ENCODE data around the gene IL11.

Gene IL11

DNA sequence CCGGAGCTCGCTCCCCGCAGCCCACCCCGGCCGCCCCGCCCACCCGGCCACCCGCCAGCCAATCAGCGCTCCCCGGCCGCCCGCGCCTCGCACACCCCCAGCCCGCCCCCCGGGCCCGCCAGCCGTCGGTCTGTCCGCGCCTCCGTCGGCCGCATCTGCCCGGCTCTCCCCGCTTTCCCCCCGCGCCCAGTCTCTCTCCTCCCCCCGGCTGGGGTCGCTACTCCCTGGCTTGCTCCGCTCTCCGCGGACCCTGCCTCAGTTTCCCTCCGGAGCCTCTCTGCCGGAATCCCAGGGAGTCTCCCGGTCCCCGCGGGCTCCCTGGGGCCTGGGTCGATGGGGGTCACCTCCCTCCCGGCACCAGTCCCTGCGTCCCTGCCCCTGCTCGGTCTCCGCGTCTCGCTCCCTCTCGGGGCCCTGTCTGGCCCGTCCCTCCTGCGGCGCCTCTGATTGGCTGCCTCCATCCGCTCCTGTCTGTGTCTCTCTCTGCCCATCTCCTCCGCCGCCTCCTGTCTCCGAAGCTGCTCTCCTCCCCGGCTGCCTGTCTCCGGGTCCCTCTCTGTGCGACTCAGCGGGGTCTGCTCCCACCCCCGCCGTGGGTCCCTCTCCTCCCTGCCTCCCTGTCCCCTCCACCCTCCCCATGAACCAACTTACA, 484 bp downstream of the IL11 start:
- peak; percentile 58 for DNase-seq

DNA sequence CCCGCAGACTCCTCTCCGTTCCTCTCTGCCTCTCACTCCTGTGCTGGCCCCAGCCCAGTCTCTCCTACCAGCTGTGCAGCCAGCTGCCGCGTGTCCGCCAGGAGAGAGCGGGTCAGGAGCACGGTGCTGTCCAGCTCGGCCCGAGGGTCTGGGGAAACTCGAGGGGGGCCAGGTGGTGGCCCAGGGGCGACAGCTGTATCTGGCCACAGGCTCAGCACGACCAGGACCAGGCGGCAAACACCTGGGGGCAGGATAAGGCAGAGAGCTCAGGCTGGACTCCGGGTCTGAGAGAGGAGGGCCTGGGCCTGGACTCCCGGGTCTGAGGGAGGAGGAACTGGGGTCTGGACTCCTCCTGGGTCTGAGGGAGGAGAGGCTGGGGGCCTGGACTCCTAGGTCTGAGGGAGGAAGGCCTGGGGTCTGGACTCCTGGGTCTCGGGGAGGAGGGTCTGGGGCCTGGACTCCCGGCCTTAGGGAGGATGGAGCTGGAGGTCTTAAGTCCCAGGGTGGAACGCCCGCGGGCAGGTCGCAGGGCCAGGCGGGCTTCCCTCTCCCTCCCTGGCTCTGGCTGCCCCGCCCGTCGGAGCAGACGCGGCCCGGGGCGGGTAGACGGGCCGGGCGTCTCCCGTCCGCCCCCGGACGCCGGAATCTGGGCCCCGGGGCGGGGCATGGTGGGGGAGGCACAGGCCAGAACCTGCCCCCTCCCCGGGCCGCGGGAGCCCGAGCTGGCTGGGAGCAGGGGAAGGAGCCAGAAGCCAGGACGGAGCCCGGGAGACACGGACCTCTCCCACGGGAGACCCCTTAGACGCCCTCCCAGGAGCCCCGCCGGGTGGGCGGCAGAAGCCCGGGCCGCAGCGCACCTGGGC, 1.3 kb downstream of the IL11 start:
- DNase-seq: no peak

DNA sequence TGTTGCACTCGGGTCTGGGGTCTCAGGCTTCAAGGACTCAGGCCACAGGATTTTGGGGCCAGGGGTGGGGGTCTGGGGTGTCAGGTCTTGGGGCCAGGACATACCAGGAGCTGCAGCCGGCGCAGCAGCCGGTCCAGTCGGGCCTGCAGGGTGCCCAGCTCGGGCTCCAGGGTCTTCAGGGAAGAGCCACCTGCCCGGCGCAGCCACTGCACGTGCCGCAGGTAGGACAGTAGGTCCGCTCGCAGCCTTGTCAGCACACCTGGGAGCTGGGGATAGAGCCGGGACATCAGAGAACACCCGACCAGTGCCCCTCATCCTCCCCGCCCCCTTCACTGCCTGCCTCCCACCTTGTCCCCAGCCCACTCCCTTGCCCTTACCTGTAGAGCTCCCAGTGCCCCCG, 2.2 kb downstream of the IL11 start:
- no peak for DNase-seq

DNA sequence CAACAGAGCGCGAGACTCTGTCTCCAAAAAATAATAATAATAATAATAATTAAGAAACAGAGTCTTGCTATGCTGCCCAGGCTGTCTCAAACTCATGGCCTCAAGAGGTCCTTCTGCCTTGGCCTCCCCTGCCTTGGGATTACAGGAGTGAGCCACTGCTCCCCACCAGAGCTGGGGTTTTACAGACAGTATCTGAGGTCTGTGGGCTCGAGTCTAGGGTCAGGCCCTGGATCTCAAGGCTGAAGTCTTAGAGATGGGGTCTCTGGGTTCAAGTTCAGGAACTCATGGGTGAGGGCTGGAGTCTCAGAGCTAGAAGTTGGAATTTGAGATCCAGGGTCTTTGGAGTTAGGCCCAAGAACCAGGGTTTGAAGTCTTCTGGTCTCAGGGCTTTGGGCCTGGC, 3.5 kb downstream of the IL11 start:
- no peak for DNase-seq

DNA sequence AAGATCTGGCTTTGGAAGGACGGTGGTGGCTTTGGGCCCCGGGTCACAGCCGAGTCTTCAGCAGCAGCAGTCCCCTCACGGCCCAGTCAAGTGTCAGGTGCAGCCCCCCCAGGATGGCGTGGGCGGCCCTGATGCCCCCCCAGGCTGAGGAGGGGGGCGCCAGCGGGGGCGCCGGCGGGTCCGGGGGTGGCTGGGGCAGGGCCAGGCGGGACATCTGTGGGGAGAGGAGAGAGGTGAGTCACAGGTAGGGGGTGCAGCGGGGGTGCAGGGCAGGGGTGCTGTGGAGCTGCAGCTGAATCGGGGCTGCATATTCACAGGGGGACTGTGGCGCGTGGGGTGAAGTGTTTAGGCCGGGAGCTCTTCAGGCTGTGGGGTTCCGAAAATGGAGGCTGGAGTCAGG, 4.3 kb downstream of the IL11 start:
- DNase-seq: no peak

DNA sequence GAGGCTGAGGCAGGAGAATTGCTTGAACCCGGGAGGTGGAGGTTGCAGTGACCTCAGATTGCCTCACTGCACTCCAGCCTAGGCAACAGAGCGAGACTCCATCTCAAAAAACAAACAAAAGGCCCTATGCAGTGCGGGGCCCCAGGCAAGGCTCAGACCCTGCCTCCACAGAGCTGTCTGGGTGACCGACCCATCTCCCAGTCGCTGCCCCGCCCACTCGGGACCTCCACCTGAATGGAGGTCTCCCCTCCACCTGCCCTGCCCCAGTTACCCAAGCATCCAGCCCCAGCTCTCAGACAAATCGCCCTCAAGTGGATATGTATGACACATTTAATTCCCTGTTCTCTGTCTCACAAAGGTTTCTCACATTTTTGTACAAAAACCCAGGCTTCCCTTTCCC, 5.0 kb downstream of the IL11 start:
- DNase-seq: no peak

DNA sequence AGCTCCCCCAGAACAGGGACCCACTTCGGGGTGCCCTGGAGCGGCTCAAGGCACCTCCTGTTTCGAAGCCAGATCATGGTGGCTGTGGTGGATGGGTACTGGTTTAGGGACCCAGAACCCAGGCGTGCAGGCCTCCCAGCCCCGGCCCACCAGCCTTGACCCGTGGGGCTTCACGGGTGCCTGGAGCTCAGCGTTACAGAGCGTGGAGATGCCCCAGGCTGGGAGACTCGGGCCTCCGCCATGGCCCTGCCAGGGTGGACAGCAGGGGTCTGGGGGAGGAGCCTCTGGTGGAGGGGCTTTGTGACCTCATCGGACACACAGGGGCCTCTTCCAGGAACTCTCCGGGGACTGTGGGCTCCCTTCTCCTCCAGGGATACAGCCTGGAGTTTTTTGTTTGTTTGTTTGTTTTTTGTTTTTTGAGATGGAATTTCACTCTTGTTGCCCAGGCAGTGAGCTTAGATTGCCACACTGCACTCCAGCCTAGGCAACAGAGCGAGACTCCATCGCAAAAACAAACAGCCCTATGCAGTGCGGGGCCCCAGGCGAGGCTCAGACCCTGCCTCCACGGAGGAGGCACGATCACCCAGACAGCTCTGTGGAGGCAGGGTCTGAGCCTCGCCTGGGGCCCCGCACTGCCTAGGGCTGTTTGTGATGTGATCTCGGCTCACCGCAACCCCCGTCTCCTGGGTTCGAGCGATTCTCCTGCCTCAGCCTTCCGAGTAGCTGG, 7.1 kb downstream of the IL11 start, which contains the start of gene GARIN5B:
TSS of gene GARIN5B (minus strand) at position 271 of the 727 bp plus-strand sequence. CDS start at position 77, 194 bp downstream.
- no peak for DNase-seq

DNA sequence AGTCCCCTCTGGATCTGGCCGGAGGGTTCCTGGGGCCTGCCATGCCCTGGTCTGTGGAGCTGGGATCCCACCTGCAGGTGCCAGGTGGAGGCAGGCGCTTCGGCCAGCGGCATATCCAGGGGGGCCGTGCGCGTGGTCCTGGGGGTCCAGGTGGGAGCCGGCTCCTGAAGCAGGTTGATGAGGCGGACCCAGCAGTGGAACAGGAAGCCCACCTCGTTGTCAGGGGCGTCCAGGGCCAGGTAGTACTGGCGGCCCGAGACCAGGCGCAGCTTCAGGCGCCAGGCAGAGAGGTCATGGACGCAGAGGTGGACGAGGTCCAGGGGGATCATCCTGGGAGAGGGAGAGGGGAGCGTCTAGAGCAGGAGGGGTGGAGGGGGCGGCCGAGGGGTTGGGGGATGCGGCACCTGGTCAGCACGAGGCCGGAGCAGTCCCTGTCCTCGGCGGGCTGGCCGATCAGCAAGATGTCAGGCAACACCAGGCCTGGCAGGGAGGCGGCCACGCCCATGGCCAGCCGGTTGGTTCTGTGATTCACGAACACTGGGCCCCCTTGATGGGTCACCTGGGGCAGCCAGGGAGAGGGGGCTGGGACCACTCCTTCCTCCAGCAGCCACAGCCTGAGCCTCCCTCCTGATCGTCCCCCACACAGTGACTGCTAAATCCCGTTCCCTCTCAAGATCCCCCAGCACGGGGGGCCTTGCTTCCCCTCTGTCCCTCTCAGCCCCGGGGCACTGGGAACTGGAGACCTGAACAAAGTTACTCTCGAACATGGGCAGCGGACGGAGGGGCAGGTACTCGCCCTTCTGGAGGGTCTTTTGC, 7.9 kb downstream of the IL11 start:
- DNase-seq: no peak

DNA sequence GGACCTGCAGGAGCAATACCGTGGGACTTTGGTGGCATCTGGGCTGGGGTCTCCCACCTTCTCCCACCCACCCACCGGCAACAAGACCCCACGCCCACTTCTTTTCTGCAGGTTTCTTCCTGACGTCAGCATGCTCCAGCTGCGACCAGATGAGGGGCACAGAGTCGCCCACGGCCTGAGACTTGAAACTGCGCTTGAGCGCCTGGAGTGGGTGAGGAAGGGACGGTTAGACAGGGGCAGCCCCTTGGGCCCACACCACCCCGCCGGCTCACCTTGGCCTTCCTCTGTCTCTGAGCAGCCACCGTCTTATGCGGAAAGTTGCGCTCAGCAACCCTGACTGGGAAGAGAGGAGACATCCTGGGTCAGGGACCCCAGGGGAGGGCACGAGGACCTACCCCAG, 9.4 kb downstream of the IL11 start:
- DNase-seq: no peak

DNA sequence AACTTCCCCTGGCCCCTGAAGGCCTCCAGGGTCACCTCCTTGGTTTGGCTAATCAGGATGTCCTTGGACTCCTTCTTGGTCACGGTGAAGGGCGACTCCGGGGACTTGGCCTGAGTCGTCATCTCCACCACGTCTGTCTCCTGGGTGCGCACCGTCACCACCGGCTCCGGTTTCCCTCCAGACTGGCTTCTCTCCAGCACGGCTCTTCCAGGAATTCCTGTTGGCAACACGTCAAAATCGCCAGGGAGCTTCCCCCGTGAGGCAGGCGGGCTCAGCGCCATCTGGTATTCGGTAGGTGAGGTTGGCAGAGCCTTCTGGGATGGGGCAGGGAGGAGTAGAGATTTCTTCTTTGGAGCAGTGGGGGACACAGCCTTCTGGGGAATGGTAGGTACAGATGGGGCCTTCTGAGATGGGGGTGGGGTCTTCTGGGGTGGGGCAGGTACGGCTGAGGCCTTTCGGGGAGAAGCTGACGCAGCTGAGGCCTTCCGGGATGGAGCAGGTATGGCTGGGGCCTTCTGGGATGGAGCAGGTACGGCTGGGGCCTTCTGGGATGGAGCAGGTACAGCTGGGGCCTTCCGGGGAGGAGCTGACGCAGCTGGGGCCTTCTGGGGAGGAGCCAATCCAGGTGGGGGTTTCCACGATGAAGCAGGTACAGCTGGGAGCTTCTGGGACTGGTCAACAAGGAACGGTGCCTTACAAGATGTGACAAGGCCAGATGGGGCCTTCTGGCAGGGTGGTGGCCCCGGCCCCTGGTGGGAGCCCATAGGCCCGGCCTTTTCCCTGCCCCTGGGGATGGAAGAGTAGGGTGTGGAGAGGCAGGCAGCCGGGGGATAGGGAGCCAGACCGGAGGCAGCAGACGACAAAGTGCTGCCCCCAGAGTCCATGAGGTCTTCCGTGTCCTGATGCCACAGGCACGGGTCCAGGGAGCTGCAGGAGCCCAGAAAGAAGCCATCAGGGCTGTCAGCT, 11.0 kb downstream of the IL11 start:
- no peak for DNase-seq

DNA sequence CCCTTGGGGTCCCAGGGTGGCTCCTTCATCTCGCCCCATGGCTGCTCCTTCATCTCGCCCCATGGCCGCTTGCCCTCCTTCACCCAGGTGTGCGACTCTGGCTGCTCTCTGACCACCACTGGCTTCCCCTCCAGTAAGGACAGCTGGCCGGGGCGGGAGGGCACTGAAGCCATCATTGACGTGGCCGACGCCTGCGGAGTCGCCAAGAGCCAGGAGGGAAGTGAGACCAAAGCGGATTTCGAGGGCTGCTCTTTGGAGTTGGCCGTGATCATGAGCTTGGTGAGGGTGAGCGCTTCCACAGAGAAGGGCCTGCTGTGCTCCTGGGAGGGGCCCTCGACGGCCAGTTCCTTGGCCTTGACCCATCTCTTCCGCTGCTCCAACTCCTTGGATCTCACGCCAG, 11.8 kb downstream of the IL11 start:
- no peak for DNase-seq

DNA sequence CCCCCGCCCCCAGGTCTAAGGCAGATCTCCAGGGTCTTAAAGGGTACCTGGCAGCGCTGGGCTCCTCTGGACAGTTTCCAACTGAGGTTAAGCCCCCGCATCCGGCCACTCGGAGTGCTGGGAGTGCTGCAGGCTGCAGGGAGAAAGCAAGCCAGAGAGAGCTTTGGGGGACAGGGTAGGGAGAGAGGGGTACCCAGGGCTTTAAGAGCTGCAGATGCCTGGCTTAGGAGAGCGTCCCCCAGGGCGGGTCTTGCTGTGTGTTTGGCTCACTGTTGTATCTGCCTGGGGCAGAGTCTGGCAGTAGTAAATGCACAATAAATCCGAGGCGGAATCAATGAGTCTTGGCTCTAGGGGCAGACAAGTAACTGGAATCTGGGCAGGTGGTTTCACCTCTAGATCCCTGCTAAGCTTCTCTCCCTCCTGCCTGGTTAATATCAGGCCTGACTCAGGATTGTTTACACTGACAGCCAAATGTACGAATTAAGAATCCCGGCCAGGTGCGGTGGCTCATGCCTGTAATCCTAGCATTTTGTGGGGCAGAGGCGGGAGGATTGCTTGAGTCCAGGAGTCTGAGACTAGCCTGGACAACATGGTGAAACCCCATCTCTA, 14.9 kb downstream of the IL11 start:
- DNase-seq: no peak

DNA sequence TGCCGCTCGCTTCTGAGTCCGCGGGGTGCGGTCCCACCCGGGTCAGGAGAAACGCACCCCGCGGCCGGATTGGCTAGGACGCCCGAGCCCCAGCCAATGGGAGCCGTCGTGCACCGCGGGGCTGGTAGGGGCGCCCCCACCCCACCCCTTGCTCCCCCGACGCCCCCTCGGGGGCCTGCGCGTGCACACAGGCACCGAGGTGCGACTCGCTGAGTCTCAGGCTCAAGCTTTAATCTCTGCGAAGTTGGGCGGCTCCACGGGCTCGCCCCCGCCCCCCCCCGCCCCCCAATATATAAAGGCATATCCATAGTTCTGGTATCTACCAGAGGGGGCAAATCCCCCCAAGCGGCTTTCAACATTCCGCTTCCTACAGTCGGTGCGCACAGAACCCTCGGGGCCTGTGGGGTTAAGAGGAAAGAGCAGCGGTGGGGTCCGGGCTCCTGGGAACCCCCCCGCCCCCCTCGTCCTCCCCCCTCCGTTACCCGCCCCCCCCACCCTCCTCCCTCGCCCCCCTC, 15.5 kb downstream of the IL11 start, which contains the start of gene COX6B2:
TSS of gene COX6B2 (minus strand) at position 22 of the 515 bp plus-strand sequence. CDS start 198 bp downstream, outside the sequence.
- DNase-seq: no peak

DNA sequence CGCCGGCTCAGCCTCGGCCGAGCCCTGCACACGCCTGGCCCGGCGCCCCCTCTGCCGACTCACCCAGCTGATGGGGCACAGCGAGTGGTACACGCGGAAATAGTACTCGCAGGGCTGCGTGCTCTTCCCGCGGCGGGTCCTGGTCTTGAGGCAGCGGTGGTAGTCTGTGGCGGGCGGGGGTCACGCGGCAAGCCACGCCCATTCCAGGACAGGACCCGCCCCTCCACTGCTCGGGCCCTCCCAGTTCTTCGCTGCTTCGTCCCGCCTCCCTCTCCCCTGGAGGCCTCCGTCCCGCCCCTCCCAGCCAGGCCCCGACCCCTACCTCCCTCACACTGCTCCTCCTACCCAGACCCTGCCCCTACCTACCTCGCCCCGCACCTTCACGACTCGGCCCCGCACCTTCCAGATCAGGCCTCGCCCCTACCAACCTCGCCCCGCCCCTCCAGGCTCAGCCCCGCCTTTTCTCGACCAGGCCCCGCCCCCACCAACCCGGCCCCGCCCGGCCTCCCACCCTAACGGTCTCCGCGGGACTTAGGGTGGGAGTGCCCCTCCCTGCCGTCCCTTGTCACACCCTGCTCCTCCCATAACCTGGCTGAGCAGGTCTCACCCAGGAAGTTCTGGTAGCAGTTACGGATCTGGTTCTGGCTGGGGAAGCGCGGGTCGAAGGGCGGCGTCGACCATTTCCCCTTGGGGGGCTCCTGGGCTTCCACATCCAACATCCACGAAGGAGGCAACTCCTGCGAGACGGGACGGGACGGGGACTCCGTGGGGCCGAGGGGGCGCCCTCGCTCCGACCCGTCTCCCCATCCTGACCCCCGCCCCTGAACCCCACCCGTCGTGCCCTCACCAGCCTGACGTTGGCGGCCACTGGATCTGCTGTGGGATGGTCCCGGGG, 16.2 kb downstream of the IL11 start:
- DNase-seq: peak; percentile 68

DNA sequence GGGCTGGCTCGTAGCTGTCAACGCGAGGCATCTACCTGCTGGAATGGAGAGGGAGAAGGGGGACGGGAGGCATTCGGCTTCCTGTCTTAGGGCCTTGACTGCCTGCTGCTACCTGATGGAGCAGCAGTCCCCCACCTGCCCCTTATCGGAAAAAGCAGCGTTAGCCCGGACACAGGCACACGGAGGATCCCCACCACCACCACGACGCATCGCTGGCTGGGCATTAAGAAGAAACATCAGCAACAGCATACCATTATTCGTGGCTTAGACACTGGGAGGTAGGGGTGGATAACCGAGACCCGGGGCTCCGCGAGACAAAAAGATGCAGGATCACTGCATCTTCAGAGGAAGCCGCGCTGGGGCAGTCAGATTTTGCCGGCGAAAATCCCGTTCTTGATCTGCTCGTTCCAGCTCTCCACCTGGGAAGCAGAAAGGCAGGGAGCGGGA, 16.9 kb downstream of the IL11 start:
- DNase-seq: no peak

DNA sequence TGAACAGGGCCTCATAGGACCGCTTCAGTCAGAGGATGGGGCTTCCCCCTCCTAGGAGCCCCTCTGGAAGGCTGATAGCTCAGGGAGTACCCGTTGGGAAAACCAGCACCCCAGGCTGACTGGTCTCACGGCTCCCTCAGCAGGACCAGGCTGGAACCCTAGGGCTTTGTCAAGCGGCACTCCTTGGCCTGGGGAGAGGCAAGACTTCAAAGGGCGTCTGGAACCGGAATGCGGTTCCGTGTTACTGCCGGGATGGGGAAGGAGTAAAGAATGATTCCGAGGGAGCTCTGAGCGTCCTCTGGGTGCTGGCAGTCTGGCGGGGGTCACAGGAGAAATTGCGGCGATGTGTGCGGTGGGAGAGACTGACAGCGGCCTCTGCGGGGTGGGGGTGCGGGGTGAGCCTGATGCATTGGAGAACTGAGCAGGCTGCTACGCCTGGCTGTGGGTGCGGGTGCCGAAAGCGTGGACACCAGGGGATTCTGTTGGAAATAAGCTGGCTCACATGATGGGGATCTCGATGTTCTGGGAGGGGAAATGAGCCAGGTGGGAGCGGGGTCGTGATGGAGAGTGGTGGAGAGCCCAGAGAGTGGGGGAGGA, 17.6 kb downstream of the IL11 start:
- DNase-seq: no peak

DNA sequence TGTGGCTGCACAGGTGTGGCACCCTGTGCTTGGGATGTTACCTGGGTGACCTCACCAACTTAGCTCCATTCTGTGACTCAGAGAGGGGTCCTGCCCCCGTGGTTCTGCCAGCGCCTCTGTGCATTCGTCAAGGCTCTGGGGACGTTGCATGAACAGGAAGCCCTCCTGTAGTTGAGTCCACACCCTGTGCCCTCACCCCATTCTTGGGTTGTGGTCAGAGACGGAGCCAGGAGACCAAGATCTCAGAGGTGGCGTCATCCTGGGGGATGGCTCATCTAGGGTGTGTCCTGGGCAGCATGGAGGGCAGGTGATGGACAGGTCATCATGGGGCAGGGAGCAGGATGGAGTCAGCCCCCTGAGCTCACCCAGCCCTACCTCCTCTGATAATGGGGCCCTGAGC, 18.2 kb downstream of the IL11 start:
- DNase-seq: no peak

DNA sequence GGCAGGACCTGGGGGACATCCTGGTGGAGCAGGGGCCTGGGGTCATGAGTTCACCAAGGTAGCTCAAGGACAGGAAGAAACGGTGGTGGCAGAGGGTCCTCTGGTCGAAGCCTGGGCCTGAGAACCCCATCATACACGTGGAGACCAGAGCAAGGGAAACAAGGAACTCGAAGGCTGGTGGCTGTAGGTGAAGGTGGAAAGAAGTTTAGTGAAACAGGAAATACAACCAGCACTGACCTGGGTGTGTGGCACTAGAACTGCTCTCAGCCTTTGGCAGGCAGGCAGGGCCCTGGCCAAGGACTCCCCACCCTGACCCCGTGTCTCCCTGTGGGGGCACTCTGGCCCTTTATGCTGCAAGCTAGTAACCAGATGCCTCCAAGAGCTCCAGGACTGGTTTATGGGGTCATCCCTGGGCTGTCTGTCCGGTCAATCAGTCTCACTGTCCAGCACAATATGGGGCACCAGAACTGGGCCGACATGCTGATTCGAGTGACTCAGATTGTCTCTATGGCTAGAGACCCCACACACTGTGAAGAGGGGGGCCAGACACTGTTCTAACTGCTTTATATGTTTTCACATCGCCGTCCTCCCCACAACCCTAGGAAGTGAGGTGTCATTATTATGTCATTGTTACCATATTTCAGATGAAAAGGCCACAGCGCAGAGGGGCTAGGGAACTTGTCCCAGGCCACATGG, 19.5 kb downstream of the IL11 start:
- no peak for DNase-seq
